ENCODE results near the gene ALDH3B2. TPM values are rescaled to one million over a fixed set of nuclear protein-coding genes. Genes with fewer than 3 reads are reported as not detected.

ALDH3B2 gene
- total RNA-seq, 4 donors from 2014 or later, result not detected

GRCh38 chr11:67634366-67635230 is 39.8 kb downstream of the ALDH3B2 start:
- no peak for TF ChIP-seq CTCF (IDR thresholded peaks at IDR 0.05)
- TF ChIP-seq POLR2A (IDR thresholded peaks at IDR 0.05; ENCODE audit: low read depth), result no peak
- no peak for TF ChIP-seq POLR2AphosphoS5 (IDR thresholded peaks at IDR 0.05)
- no peak for TF ChIP-seq EP300 (IDR thresholded peaks at IDR 0.05)
- no peak for DNase-seq (ENCODE audit: extremely low spot score)
- no peak overlapping the region for H3K4me3 ChIP-seq
- intact Hi-C loops (cut with DNase I), result loop anchor here (5.0 kb wide), 1 partner anchor 173 kb away; no protein-coding TSS in a partner anchor
- H3K27ac ChIP-seq (replicated peaks in 1 of 4), result no peak overlapping the region
- no peaks in the 10 kb centered on the region for H3K36me3 ChIP-seq
- no peaks in the 10 kb centered on the region for H3K9me3 ChIP-seq
- 80% methylated on average over 6 of the region's 20 CpGs for WGBS
- H3K27me3 ChIP-seq, result peaks cover 0 to 21% (median 0%) of the 10 kb centered on the region in 4 donors
- H3K4me1 ChIP-seq, result peaks cover 5 to 14% (median 11%) of the 10 kb centered on the region in 4 donors

DNA sequence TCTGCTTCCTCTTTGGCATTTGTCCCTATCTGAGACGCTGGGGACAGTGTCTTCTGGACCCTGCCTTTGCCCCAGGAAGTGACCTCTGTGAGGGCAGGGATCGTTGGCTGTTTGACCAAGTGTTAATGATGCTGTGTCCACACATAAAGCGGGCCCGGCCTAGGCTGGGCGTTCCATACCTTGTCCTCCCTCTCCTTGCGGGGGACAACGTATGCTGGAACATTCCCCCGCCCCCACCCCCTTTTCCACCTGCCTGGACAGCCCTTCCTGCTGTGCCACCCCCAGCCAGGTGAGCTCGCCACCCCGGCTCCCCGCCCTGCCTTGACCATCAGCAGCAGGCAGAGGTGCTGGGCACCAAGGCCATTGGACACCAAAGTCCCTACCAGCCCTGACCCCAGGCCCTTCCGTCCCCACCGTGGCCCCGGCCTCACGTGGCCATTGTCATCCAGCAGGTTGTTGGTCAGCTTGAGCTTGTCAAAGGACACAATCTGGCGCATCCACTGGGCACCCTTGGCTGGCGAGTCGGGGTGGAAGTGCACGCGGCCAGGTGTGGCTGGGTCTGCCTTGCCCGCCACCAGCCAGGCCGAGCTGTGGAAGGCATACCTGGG is 40.6 kb downstream of the ALDH3B2 start:
- Histone ChIP-seq H3K27me3 (peaks cover 0 to 14% (median 0%) of the 10 kb centered on the region in 4 donors), H3K27ac (replicated peaks in 1 of 4) (no peak overlapping the region), H3K4me3 (no peak overlapping the region), H3K36me3 (no peaks in the 10 kb centered on the region), H3K4me1 (peaks cover 8 to 22% (median 18%) of the 10 kb centered on the region in 4 donors), H3K9me3 (no peaks in the 10 kb centered on the region)
- no peak for DNase-seq (ENCODE audit: extremely low spot score)
- TF ChIP-seq CTCF (IDR thresholded peaks at IDR 0.05) (no peak), POLR2A (IDR thresholded peaks at IDR 0.05; ENCODE audit: low read depth) (no peak), POLR2AphosphoS5 (IDR thresholded peaks at IDR 0.05) (no peak), EP300 (IDR thresholded peaks at IDR 0.05) (no peak)
- WGBS, result 78% methylated on average over 8 of the region's 22 CpGs
- intact Hi-C loops (cut with DNase I), result loop anchor here (5.0 kb wide), 1 partner anchor 173 kb away; no protein-coding TSS in a partner anchor

DNA sequence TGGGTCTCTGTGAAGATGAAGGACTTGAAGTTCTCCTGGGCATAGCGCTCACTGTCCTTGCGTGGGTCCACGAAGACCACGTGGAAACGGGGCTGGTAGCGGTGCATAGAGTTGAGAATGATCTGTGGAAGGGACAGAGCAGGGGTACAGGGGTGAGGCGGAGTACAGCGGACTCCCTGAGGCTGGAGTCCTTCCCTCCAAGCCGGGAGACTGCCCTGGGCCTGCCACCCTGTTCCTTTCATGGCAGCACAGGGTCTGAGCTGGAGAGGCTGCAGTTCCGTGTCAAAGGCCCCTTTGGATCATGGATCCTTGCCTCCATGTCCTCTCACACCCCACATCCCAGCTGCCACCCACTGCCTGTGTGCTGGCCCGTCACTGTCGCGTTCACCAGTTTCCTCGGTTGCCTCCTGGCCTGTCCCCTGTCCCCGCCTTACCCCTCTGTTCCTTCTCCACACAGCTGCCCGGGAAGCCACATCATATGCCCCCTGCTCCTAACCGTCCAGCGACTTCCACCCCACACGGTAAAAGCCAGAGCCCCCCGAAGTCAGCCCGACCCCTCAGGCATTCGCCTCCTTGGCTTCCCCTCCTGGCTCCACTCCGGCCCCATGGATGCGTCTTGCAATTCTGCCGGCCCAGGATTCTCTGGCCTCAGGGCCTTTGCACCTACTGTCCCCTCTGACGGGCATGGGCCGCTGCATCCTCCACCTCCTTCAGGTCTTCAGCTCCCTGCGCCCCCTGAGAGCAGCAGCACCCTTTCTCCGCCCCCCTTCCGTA is 41.3 kb downstream of the ALDH3B2 start:
- intact Hi-C loops (cut with DNase I), result loop anchor here (5.0 kb wide), 1 partner anchor 174 kb away; no protein-coding TSS in a partner anchor
- peaks cover 11 to 28% (median 22%) of the 10 kb centered on the region in 4 donors for H3K4me1 ChIP-seq
- H3K4me3 ChIP-seq, result no peak overlapping the region
- H3K27ac ChIP-seq (replicated peaks in 1 of 4), result no peak overlapping the region
- H3K36me3 ChIP-seq, result no peaks in the 10 kb centered on the region
- TF ChIP-seq CTCF (IDR thresholded peaks at IDR 0.05), result no peak
- H3K9me3 ChIP-seq, result no peaks in the 10 kb centered on the region
- 93% methylated on average over 30 of the region's 30 CpGs for WGBS
- peaks cover 0 to 8% (median 0%) of the 10 kb centered on the region in 4 donors for H3K27me3 ChIP-seq
- DNase-seq (ENCODE audit: extremely low spot score), result no peak

DNA sequence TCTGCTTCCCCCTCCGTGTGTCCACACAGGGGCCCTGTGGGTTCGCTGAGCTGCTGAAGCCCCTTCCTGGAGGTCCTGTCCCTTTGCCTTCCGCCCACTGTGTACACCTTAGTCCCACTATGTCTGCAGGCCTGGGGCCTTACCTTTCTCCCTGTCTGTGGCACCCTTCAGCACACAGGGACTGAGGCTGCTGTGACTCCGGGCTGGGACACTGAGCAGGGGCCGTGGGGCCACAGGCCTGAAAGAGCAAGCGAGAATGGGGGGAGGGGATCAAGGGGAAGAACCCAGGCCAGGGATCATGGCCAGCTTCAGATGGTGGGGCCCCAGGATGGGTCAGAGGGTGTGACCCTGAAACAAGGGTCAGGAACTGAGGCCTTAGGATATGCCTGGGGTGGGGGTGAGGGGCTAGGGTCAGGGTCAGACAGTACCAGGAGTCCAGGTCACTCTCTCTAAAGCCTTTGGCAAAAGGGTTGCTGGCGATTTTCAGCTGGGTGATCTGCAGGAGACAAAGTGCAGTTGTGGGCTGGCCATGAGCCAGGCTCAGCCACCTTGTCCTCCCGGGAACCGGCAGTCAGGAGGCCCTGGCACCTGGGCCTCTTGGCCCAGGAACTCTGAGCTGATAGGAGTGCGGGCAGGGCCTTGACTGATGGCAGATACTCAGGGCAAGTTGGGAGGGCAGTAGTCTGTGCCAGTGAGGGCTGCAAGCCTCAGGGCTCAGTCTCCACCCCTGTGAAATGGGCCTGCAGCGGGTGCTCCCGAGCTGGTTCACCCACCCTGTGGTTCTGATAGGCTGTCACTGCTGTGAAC is 42.0 kb downstream of the ALDH3B2 start:
- intact Hi-C loops (cut with DNase I), result loop anchor here (5.0 kb wide), 1 partner anchor 175 kb away; no protein-coding TSS in a partner anchor
- WGBS, result 89% methylated on average over 7 of the region's 12 CpGs
- no peaks in the 10 kb centered on the region for H3K9me3 ChIP-seq

More for the DNA sequence above, 42.0 kb downstream of the ALDH3B2 start:
- H3K36me3 ChIP-seq, result no peaks in the 10 kb centered on the region
- H3K4me3 ChIP-seq, result no peak overlapping the region
- TF ChIP-seq CTCF (IDR thresholded peaks at IDR 0.05), result no peak
- TF ChIP-seq POLR2A (IDR thresholded peaks at IDR 0.05; ENCODE audit: low read depth), result no peak
- TF ChIP-seq EP300 (IDR thresholded peaks at IDR 0.05), result no peak
- TF ChIP-seq POLR2AphosphoS5 (IDR thresholded peaks at IDR 0.05), result no peak
- H3K27me3 ChIP-seq, result peaks cover 0 to 8% (median 0%) of the 10 kb centered on the region in 4 donors
- peaks cover 11 to 29% (median 22%) of the 10 kb centered on the region in 4 donors for H3K4me1 ChIP-seq
- DNase-seq (ENCODE audit: extremely low spot score), result no peak
- H3K27ac ChIP-seq (replicated peaks in 1 of 4), result no peak overlapping the region

Data from esophagus muscularis mucosa (tissue), 4 donors.